NCI-H446 (cell line): ENCODE measurements around the gene ZDHHC14.

Experiments used
- DNase-seq, 2 experiments: peaks; one replicate each; lab custom pipeline; 2025; lab: John Stamatoyannopoulos, UW

The ZDHHC14 gene

GRCh38 chr6:157644043-157644810 is 263.2 kb downstream of the ZDHHC14 start:
- DNase-seq, result peak; percentile 67 to 73

- peak; percentile 31 to 68 for DNase-seq
These were observed 264.3 kb downstream of the ZDHHC14 start for GRCh38 chr6:157645201-157645795.

GRCh38 chr6:157646012-157646411 is 265.0 kb downstream of the ZDHHC14 start:
- no peak for DNase-seq

- no peak for DNase-seq
These were observed 266.4 kb downstream of the ZDHHC14 start for GRCh38 chr6:157647261-157647915.

GRCh38 chr6:157648561-157648960 is 267.6 kb downstream of the ZDHHC14 start:
- DNase-seq, result peak in 1 of 2 experiments; percentile 37

- peak in 1 of 2 experiments; percentile 54 for DNase-seq
These were observed 268.6 kb downstream of the ZDHHC14 start for GRCh38 chr6:157649311-157650260.

- DNase-seq, result peak in 1 of 2 experiments; percentile 36
These were observed 269.3 kb downstream of the ZDHHC14 start for GRCh38 chr6:157650261-157650640.

- no peak for DNase-seq
These were observed 269.8 kb downstream of the ZDHHC14 start for GRCh38 chr6:157650801-157651200.

GRCh38 chr6:157651731-157652490 is 270.9 kb downstream of the ZDHHC14 start:
- DNase-seq, result no peak

- DNase-seq, result no peak
These were observed 271.8 kb downstream of the ZDHHC14 start for GRCh38 chr6:157652601-157653363.

- DNase-seq, result no peak
These were observed 272.5 kb downstream of the ZDHHC14 start for GRCh38 chr6:157653521-157653920.

GRCh38 chr6:157655139-157655538 is 274.1 kb downstream of the ZDHHC14 start:
- no peak for DNase-seq

- DNase-seq, result peak in 1 of 2 experiments; percentile 33
These were observed 275.5 kb downstream of the ZDHHC14 start for GRCh38 chr6:157656437-157656997.

- DNase-seq, result no peak
These were observed 276.8 kb downstream of the ZDHHC14 start for GRCh38 chr6:157657754-157658153.

- DNase-seq, result no peak
These were observed 277.3 kb downstream of the ZDHHC14 start for GRCh38 chr6:157658301-157658700.

GRCh38 chr6:157659536-157660271 is 278.7 kb downstream of the ZDHHC14 start:
- DNase-seq, result peak in 1 of 2 experiments; percentile 27

- DNase-seq, result no peak
These were observed 279.4 kb downstream of the ZDHHC14 start for GRCh38 chr6:157660414-157660813.

GRCh38 chr6:157661652-157662051 is 280.7 kb downstream of the ZDHHC14 start:
- no peak for DNase-seq

- DNase-seq, result no peak
These were observed 282.3 kb downstream of the ZDHHC14 start for GRCh38 chr6:157663261-157663660.
